ENCODE measurements around the gene AKIRIN2. TPM values are rescaled to one million over a fixed set of nuclear protein-coding genes. Genes with fewer than 3 reads are reported as not detected.

The AKIRIN2 gene
- total and polyA plus RNA-seq, 4 donors, result 20.9 to 63.1 (median 50.3) TPM

- no peak for DNase-seq
- Histone ChIP-seq H3K27me3 (ENCODE audit: control insufficient read depth in 3 of 3, insufficient read depth in 3 of 3, low read length in 2 of 3) (no peaks in the 10 kb centered on the region), H3K9me3 (ENCODE audit: control insufficient read depth in 4 of 4, insufficient read depth in 3 of 4, low read length in 3 of 4) (no peaks in the 10 kb centered on the region), H3K36me3 (ENCODE audit: control insufficient read depth in 4 of 4, insufficient read depth in 4 of 4, low read length in 4 of 4) (peaks cover 3 to 21% (median 10%) of the 10 kb centered on the region in 4 donors), H3K4me1 (ENCODE audit: control insufficient read depth in 5 of 5, insufficient read depth in 5 of 5, low read length in 5 of 5) (peaks cover 0 to 18% (median 2%) of the 10 kb centered on the region in 5 donors), H3K9ac (ENCODE audit: insufficient read depth in 1 of 2, low read length in 2 of 2) (no peak overlapping the region), H3K27ac (ENCODE audit: low read depth in 1 of 2, low read length in 1 of 2) (peak overlapping the region in 1 of 2 donors; percentile 65), H3K4me3 (no peak overlapping the region)
- no peak for ATAC-seq (ENCODE audit: insufficient read depth, low FRiP score)
- WGBS, 2 donors, result 17 to 78% methylated on average over 1 of the region's 1 CpG
- no peak for TF ChIP-seq CTCF (IDR thresholded peaks at IDR 0.05; ENCODE audit: control extremely low read depth, extremely low read depth)
Observed at GRCh38 chr6:87661503-87661902, 40.5 kb downstream of the AKIRIN2 start.

DNA sequence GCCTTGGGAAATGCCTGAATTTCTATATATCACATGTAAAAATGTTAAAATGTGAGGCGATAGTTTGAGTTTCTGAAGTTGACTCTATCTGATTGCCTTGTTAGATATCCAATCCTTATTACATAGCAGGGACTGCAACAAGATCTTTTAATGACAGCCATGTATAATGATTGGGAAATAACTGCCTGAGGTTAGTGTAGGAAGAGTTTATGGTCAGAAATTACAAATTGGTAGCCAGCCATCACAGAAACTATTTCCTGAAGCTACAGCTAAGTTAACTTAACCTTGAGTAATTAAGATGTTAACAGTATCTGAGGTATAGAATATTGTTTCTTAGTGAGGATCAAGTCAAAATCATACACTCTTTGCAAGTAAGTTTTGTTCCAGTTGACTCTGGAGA is 41.0 kb downstream of the AKIRIN2 start:
- Histone ChIP-seq H3K4me1 (ENCODE audit: control insufficient read depth in 5 of 5, insufficient read depth in 5 of 5, low read length in 5 of 5) (peaks cover 0 to 18% (median 2%) of the 10 kb centered on the region in 5 donors), H3K9ac (ENCODE audit: insufficient read depth in 1 of 2, low read length in 2 of 2) (no peak overlapping the region), H3K9me3 (ENCODE audit: control insufficient read depth in 4 of 4, insufficient read depth in 3 of 4, low read length in 3 of 4) (no peaks in the 10 kb centered on the region), H3K36me3 (ENCODE audit: control insufficient read depth in 4 of 4, insufficient read depth in 4 of 4, low read length in 4 of 4) (peaks cover 2 to 21% (median 10%) of the 10 kb centered on the region in 4 donors), H3K4me3 (no peak overlapping the region), H3K27ac (ENCODE audit: low read depth in 1 of 2, low read length in 1 of 2) (peak overlapping the region in 1 of 2 donors; percentile 65), H3K27me3 (ENCODE audit: control insufficient read depth in 3 of 3, insufficient read depth in 3 of 3, low read length in 2 of 3) (no peaks in the 10 kb centered on the region)
- WGBS, 2 donors, result 97 to 98% methylated on average over 1 of the region's 1 CpG
- DNase-seq (no peak), ATAC-seq (ENCODE audit: insufficient read depth, low FRiP score) (no peak)
- TF ChIP-seq CTCF (IDR thresholded peaks at IDR 0.05; ENCODE audit: control extremely low read depth, extremely low read depth), result no peak

GRCh38 chr6:87660226-87660911 is 41.7 kb downstream of the AKIRIN2 start:
- Histone ChIP-seq H3K27me3 (ENCODE audit: control insufficient read depth in 3 of 3, insufficient read depth in 3 of 3, low read length in 2 of 3) (no peaks in the 10 kb centered on the region), H3K9ac (ENCODE audit: insufficient read depth in 1 of 2, low read length in 2 of 2) (no peak overlapping the region), H3K9me3 (ENCODE audit: control insufficient read depth in 4 of 4, insufficient read depth in 3 of 4, low read length in 3 of 4) (no peaks in the 10 kb centered on the region), H3K27ac (ENCODE audit: low read depth in 1 of 2, low read length in 1 of 2) (peak overlapping the region in 1 of 2 donors; percentile 80), H3K4me1 (ENCODE audit: control insufficient read depth in 5 of 5, insufficient read depth in 5 of 5, low read length in 5 of 5) (peaks cover 0 to 11% (median 2%) of the 10 kb centered on the region in 5 donors), H3K4me3 (no peak overlapping the region), H3K36me3 (ENCODE audit: control insufficient read depth in 4 of 4, insufficient read depth in 4 of 4, low read length in 4 of 4) (peaks cover 2 to 21% (median 10%) of the 10 kb centered on the region in 4 donors)
- DNase-seq (peak in 2 of 3 donors; percentile 60 to 65), ATAC-seq (ENCODE audit: insufficient read depth, low FRiP score) (no peak)
- no peak for TF ChIP-seq CTCF (IDR thresholded peaks at IDR 0.05; ENCODE audit: control extremely low read depth, extremely low read depth)
